A549 (cell line): ENCODE measurements around the gene ZNF474.

ENCODE experiments used
- POLR2A ChIP-seq: IDR thresholded peaks from 2 replicates; pipeline ENCODE4 v1.6.1; 2012; ENCODE audit warnings: mild to moderate bottlenecking, low read length
- RCOR1 ChIP-seq: fragments of 150-350 bp; IDR thresholded peaks from 2 replicates; pipeline ENCODE4 v1.6.1; 2014; ENCODE audit warnings: antibody characterized with exemption, low read length, low read depth

GRCh38 chr5:122141751-122142150 lies 12.4 kb downstream of the ZNF474 start:
- TF ChIP-seq POLR2A (no peak), RCOR1 (no peak)
